WTC11 (cell line): ENCODE measurements around the gene ZNRF2.

Source experiments
- CTCF ChIP-seq: fragments of 200-600 bp; IDR thresholded peaks from 2 replicates; pipeline ENCODE4 v1.8.0; 2022; ENCODE audit warnings: antibody characterized with exemption
- SP1 ChIP-seq: sonication (generic); formaldehyde crosslinking; conservative IDR thresholded peaks from 2 replicates; pipeline ENCODE4 v1.8.1; 2022; ENCODE audit warnings: missing genetic modification reagents

GRCh38 chr7:30371321-30371720 is 86.9 kb downstream of the ZNRF2 start:
- TF ChIP-seq CTCF (no peak), SP1 (CRISPR knock-in tag) (no peak)
